ENCODE measurements around the gene MOCS3. TPM values are rescaled to one million over a fixed set of nuclear protein-coding genes. Genes with fewer than 3 reads are reported as not detected.
A peak's percentile ranks its signal among the peaks of the same experiment; 100 is the strongest.

Gene MOCS3
- polyA plus RNA-seq, 1 donor from 2014 or later = 5.5 TPM

DNA sequence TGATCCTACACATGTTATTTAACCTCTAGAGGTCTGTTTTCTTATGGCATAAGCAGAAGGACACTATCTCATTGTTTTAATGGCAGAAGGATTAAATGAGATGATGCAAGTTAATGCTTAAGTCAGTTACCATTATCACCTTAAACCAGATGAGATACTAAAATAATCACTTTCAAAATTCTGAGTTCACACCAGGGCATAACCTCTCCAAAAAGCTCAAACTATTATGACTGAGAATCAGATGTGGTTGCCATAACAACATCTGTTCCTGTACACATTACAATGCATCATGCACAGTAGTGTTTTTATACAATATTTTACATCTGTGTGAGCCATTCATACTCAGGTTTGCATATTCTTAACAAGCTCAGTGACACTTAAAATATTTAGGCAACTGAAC, 37.6 kb upstream of the MOCS3 start:
- H3K27ac ChIP-seq (ENCODE audit: low read length) = no peak overlapping the region
- H3K9ac ChIP-seq (ENCODE audit: low read length) = no peak overlapping the region
- H3K9me2 ChIP-seq (ENCODE audit: insufficient read depth, low read length) = no peaks in the 10 kb centered on the region
- H2AFZ ChIP-seq (ENCODE audit: low read depth, low read length) = no peak overlapping the region
- TF ChIP-seq TAF1 (IDR thresholded peaks at IDR 0.05; ENCODE audit: low read depth) = no peak
- no peak for TF ChIP-seq EP300 (conservative IDR thresholded peaks at IDR 0.05; ENCODE audit: poor library complexity, severe bottlenecking)
- no peak for TF ChIP-seq RAD21 (conservative IDR thresholded peaks at IDR 0.05)
- no peak for TF ChIP-seq POLR2AphosphoS5 (IDR thresholded peaks at IDR 0.05)
- no peak for TF ChIP-seq EZH2 (IDR thresholded peaks at IDR 0.05; ENCODE audit: borderline replicate concordance, insufficient read depth, low read length, poor library complexity, severe bottlenecking)
- TF ChIP-seq MXI1 (conservative IDR thresholded peaks at IDR 0.05; ENCODE audit: poor library complexity, severe bottlenecking) = no peak
- TF ChIP-seq, protein P1, sequence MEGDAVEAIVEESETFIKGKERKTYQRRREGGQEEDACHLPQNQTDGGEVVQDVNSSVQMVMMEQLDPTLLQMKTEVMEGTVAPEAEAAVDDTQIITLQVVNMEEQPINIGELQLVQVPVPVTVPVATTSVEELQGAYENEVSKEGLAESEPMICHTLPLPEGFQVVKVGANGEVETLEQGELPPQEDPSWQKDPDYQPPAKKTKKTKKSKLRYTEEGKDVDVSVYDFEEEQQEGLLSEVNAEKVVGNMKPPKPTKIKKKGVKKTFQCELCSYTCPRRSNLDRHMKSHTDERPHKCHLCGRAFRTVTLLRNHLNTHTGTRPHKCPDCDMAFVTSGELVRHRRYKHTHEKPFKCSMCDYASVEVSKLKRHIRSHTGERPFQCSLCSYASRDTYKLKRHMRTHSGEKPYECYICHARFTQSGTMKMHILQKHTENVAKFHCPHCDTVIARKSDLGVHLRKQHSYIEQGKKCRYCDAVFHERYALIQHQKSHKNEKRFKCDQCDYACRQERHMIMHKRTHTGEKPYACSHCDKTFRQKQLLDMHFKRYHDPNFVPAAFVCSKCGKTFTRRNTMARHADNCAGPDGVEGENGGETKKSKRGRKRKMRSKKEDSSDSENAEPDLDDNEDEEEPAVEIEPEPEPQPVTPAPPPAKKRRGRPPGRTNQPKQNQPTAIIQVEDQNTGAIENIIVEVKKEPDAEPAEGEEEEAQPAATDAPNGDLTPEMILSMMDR (IDR thresholded peaks at IDR 0.05; ENCODE audit: poor library complexity, severe bottlenecking) = no peak
- TF ChIP-seq, protein P2, sequence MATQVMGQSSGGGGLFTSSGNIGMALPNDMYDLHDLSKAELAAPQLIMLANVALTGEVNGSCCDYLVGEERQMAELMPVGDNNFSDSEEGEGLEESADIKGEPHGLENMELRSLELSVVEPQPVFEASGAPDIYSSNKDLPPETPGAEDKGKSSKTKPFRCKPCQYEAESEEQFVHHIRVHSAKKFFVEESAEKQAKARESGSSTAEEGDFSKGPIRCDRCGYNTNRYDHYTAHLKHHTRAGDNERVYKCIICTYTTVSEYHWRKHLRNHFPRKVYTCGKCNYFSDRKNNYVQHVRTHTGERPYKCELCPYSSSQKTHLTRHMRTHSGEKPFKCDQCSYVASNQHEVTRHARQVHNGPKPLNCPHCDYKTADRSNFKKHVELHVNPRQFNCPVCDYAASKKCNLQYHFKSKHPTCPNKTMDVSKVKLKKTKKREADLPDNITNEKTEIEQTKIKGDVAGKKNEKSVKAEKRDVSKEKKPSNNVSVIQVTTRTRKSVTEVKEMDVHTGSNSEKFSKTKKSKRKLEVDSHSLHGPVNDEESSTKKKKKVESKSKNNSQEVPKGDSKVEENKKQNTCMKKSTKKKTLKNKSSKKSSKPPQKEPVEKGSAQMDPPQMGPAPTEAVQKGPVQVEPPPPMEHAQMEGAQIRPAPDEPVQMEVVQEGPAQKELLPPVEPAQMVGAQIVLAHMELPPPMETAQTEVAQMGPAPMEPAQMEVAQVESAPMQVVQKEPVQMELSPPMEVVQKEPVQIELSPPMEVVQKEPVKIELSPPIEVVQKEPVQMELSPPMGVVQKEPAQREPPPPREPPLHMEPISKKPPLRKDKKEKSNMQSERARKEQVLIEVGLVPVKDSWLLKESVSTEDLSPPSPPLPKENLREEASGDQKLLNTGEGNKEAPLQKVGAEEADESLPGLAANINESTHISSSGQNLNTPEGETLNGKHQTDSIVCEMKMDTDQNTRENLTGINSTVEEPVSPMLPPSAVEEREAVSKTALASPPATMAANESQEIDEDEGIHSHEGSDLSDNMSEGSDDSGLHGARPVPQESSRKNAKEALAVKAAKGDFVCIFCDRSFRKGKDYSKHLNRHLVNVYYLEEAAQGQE (IDR thresholded peaks at IDR 0.05; ENCODE audit: borderline replicate concordance) = no peak
- no peak for TF ChIP-seq SMC3 (conservative IDR thresholded peaks at IDR 0.05; ENCODE audit: poor library complexity)
- H3K36me3 ChIP-seq (ENCODE audit: insufficient read depth, low read length) = no peaks in the 10 kb centered on the region
- H3F3A ChIP-seq (ENCODE audit: insufficient read depth, low read length, poor library complexity, severe bottlenecking) = peaks cover 3% of the 10 kb centered on the region
- H3K9me3 ChIP-seq (ENCODE audit: low read length) = no peaks in the 10 kb centered on the region
- no peak overlapping the region for H3K4me2 ChIP-seq (ENCODE audit: low read length)
- peaks cover 98% of the 10 kb centered on the region for H3K79me2 ChIP-seq (replicated peaks; ENCODE audit: insufficient read depth, low read length)
- H3K27me3 ChIP-seq (ENCODE audit: insufficient read depth, low read depth, low read length) = no peaks in the 10 kb centered on the region
- peak overlapping the region; percentile 23 for H3K4me3 ChIP-seq (ENCODE audit: low read length)
- H4K20me1 ChIP-seq (ENCODE audit: insufficient read depth) = peaks cover 93% of the 10 kb centered on the region

DNA sequence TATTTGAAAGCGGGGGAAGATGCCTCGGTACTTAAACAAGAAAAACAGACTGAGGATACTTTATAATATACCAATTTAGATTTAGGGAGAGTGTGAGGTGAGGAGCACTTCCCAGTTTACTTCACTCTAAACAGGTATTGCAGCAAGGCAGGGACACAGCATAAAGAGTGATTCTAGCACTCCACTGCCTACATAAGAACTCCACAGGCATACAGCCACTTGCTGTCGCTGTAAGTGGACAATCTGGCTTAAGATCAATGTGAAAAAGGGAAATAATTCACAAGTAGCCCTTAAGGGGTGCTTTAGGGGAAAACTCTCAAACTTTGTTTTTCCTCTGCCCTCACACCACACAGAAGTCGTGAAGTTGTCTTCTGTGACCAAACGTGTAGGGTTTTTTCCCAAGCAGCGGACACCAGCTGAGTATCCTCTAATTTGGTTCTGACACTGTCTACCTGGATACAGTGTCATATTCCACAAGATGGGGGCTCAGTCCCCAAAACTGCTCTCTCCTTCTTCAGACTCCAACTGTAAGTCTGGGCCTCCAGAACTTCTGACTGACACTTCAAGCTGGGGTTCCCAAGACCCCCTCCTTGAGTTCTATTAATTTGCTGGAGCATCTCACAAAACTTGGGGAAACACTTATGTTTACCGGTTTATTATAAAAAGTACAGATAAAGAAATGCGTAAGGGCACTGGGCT, 36.7 kb upstream of the MOCS3 start:
- H3K9me2 ChIP-seq (ENCODE audit: insufficient read depth, low read length) = no peaks in the 10 kb centered on the region
- no peak overlapping the region for H2AFZ ChIP-seq (ENCODE audit: low read depth, low read length)
- peaks cover 93% of the 10 kb centered on the region for H4K20me1 ChIP-seq (ENCODE audit: insufficient read depth)
- H3K27ac ChIP-seq (ENCODE audit: low read length) = no peak overlapping the region
- H3K4me2 ChIP-seq (ENCODE audit: low read length) = no peak overlapping the region
- H3K9me3 ChIP-seq (ENCODE audit: low read length) = no peaks in the 10 kb centered on the region
- no peaks in the 10 kb centered on the region for H3K27me3 ChIP-seq (ENCODE audit: insufficient read depth, low read depth, low read length)
- H3K9ac ChIP-seq (ENCODE audit: low read length) = no peak overlapping the region
- peaks cover 98% of the 10 kb centered on the region for H3K79me2 ChIP-seq (replicated peaks; ENCODE audit: insufficient read depth, low read length)
- H3F3A ChIP-seq (ENCODE audit: insufficient read depth, low read length, poor library complexity, severe bottlenecking) = peaks cover 3% of the 10 kb centered on the region
- H3K4me3 ChIP-seq (ENCODE audit: low read length) = no peak overlapping the region
- H3K36me3 ChIP-seq (ENCODE audit: insufficient read depth, low read length) = no peaks in the 10 kb centered on the region
- TF ChIP-seq SMC3 (conservative IDR thresholded peaks at IDR 0.05; ENCODE audit: poor library complexity) (no peak), RAD21 (conservative IDR thresholded peaks at IDR 0.05) (no peak), EZH2 (IDR thresholded peaks at IDR 0.05; ENCODE audit: borderline replicate concordance, insufficient read depth, low read length, poor library complexity, severe bottlenecking) (no peak)
- TF ChIP-seq, protein P1 (IDR thresholded peaks at IDR 0.05; ENCODE audit: poor library complexity, severe bottlenecking) = no peak
- TF ChIP-seq, protein P2 (IDR thresholded peaks at IDR 0.05; ENCODE audit: borderline replicate concordance) = no peak
